ENCODE data around the gene AOPEP. TPM values are rescaled to one million over a fixed set of nuclear protein-coding genes. Genes with fewer than 3 reads are reported as not detected.
A peak's percentile ranks its signal among the peaks of the same experiment; 100 is the strongest.

Gene AOPEP
- total RNA-seq, 1 donor from 2014 or later, result 175 TPM

- intact Hi-C loops (cut with micrococcal nuclease), result no loop called here
- no peak overlapping the region for H3K4me3 ChIP-seq
- H3K4me1 ChIP-seq, result peaks cover 18% of the 10 kb centered on the region
- TF ChIP-seq CTCF (IDR thresholded peaks at IDR 0.05; ENCODE audit: borderline replicate concordance), result peak; percentile 90
- H3K27me3 ChIP-seq (ENCODE audit: low read depth), result no peaks in the 10 kb centered on the region
- no peak overlapping the region for H3K27ac ChIP-seq (replicated peaks)
- peak; percentile 48 for DNase-seq
- H3K36me3 ChIP-seq, result no peaks in the 10 kb centered on the region
- no peaks in the 10 kb centered on the region for H3K9me3 ChIP-seq (replicated peaks)
These were observed 404.8 kb downstream of the AOPEP start for GRCh38 chr9:95131023-95131943.

- H3K27me3 ChIP-seq (ENCODE audit: low read depth), result no peaks in the 10 kb centered on the region
- no peak overlapping the region for H3K27ac ChIP-seq (replicated peaks)
- no peak for TF ChIP-seq CTCF (IDR thresholded peaks at IDR 0.05; ENCODE audit: borderline replicate concordance)
- intact Hi-C loops (cut with micrococcal nuclease), result no loop called here
- H3K9me3 ChIP-seq (replicated peaks), result no peaks in the 10 kb centered on the region
- no peak for DNase-seq
- H3K4me1 ChIP-seq, result peaks cover 7% of the 10 kb centered on the region
- H3K36me3 ChIP-seq, result no peaks in the 10 kb centered on the region
- H3K4me3 ChIP-seq, result no peak overlapping the region
These were observed 406.1 kb downstream of the AOPEP start for GRCh38 chr9:95132366-95133324.

GRCh38 chr9:95133325-95133705, 406.8 kb downstream of the AOPEP start:
- intact Hi-C loops (cut with micrococcal nuclease), result no loop called here
- no peaks in the 10 kb centered on the region for H3K36me3 ChIP-seq
- H3K4me1 ChIP-seq, result peaks cover 4% of the 10 kb centered on the region
- no peak for TF ChIP-seq CTCF (IDR thresholded peaks at IDR 0.05; ENCODE audit: borderline replicate concordance)
- H3K4me3 ChIP-seq, result no peak overlapping the region
- H3K9me3 ChIP-seq (replicated peaks), result no peaks in the 10 kb centered on the region
- no peaks in the 10 kb centered on the region for H3K27me3 ChIP-seq (ENCODE audit: low read depth)
- DNase-seq, result no peak
- no peak overlapping the region for H3K27ac ChIP-seq (replicated peaks)

- intact Hi-C loops (cut with micrococcal nuclease), result no loop called here
- TF ChIP-seq CTCF (IDR thresholded peaks at IDR 0.05; ENCODE audit: borderline replicate concordance), result no peak
- H3K36me3 ChIP-seq, result no peaks in the 10 kb centered on the region
- no peaks in the 10 kb centered on the region for H3K27me3 ChIP-seq (ENCODE audit: low read depth)
- no peak for DNase-seq
- peaks cover 4% of the 10 kb centered on the region for H3K4me1 ChIP-seq
- no peak overlapping the region for H3K27ac ChIP-seq (replicated peaks)
- no peak overlapping the region for H3K4me3 ChIP-seq
- no peaks in the 10 kb centered on the region for H3K9me3 ChIP-seq (replicated peaks)
These were observed 408.0 kb downstream of the AOPEP start for GRCh38 chr9:95134457-95134881.

- DNase-seq, result no peak
- H3K4me3 ChIP-seq, result no peak overlapping the region
- no peaks in the 10 kb centered on the region for H3K9me3 ChIP-seq (replicated peaks)
- intact Hi-C loops (cut with micrococcal nuclease), result no loop called here
- H3K36me3 ChIP-seq, result no peaks in the 10 kb centered on the region
- no peak overlapping the region for H3K27ac ChIP-seq (replicated peaks)
- TF ChIP-seq CTCF (IDR thresholded peaks at IDR 0.05; ENCODE audit: borderline replicate concordance), result no peak
- no peaks in the 10 kb centered on the region for H3K27me3 ChIP-seq (ENCODE audit: low read depth)
- H3K4me1 ChIP-seq, result peaks cover 4% of the 10 kb centered on the region
These were observed 409.3 kb downstream of the AOPEP start for GRCh38 chr9:95135756-95136155.
